H9 (cell line): ENCODE measurements around the gene NMU. TPM values are rescaled to one million over a fixed set of nuclear protein-coding genes. Genes with fewer than 3 reads are reported as not detected.

Experiments used
- DNase-seq: peaks from one replicate; pipeline ENCODE4 v3.0.0-alpha.2; 2017
- H2AFZ ChIP-seq: one replicate; pipeline ENCODE4 v1.6.1; 2013; ENCODE audit warnings: mild to moderate bottlenecking, low read length, control low read depth, moderate library complexity
- H2AK5ac ChIP-seq: 2 replicates; pipeline ENCODE4 v1.6.1; 2013; ENCODE audit warnings: low read length, control low read depth, mixed read lengths; ENCODE audit not compliant: insufficient read length
- H2BK120ac ChIP-seq: one replicate; pipeline ENCODE4 v1.6.1; 2013; ENCODE audit warnings: low read depth, mild to moderate bottlenecking, low read length, control low read depth, inconsistent platforms; ENCODE audit not compliant: poor library complexity, severe bottlenecking
- H2BK12ac ChIP-seq: 2 replicates; pipeline ENCODE4 v1.6.1; 2013; ENCODE audit warnings: low read length, control low read depth, mixed read lengths, low read depth; ENCODE audit not compliant: insufficient read length
- H2BK15ac ChIP-seq: 2 replicates; pipeline ENCODE4 v1.6.1; 2013; ENCODE audit warnings: low read depth, low read length, control low read depth
- H2BK20ac ChIP-seq: one replicate; pipeline ENCODE4 v1.6.1; 2013; ENCODE audit warnings: low read depth, mild to moderate bottlenecking, low read length, control low read depth, inconsistent platforms; ENCODE audit not compliant: poor library complexity, severe bottlenecking
- H2BK5ac ChIP-seq: 2 replicates; pipeline ENCODE4 v1.6.1; 2013; ENCODE audit warnings: low read length, control low read depth, mixed read lengths; ENCODE audit not compliant: insufficient read length
- H3K14ac ChIP-seq: 2 replicates; pipeline ENCODE4 v1.6.1; 2013; ENCODE audit warnings: low read length, control low read depth; ENCODE audit not compliant: insufficient read depth
- H3K18ac ChIP-seq: 2 replicates; pipeline ENCODE4 v1.6.1; 2013; ENCODE audit warnings: low read depth, mild to moderate bottlenecking, mixed read lengths, low read length, control low read depth; ENCODE audit not compliant: insufficient read length
- H3K23ac ChIP-seq: 2 replicates; pipeline ENCODE4 v1.6.1; 2013; ENCODE audit warnings: low read length, control low read depth, mixed read lengths, low read depth; ENCODE audit not compliant: insufficient read length
- H3K23me2 ChIP-seq: 2 replicates; pipeline ENCODE4 v1.6.1; 2013; ENCODE audit warnings: low read depth, mild to moderate bottlenecking, mixed read lengths, low read length, control low read depth; ENCODE audit not compliant: insufficient read length, poor library complexity, severe bottlenecking
- H3K27ac ChIP-seq: 2 replicates; pipeline ENCODE4 v1.5.1; 2013; ENCODE audit warnings: low read length, control low read depth, mixed read lengths, low read depth; ENCODE audit not compliant: insufficient read length
- H3K27me3 ChIP-seq: 2 replicates; pipeline ENCODE4 v1.6.1; 2013; ENCODE audit warnings: low read length, control low read depth, inconsistent platforms; ENCODE audit not compliant: insufficient read depth
- H3K4ac ChIP-seq: 2 replicates; pipeline ENCODE4 v1.6.1; 2013; ENCODE audit warnings: low read depth, mild to moderate bottlenecking, control low read depth, inconsistent platforms, low read length, moderate library complexity
- H3K4me1 ChIP-seq: 2 replicates; pipeline ENCODE4 v1.6.1; 2013; ENCODE audit warnings: low read length, control low read depth, inconsistent platforms; ENCODE audit not compliant: insufficient read depth
- H3K4me2 ChIP-seq: 2 replicates; pipeline ENCODE4 v1.6.1; 2013; ENCODE audit warnings: low read length, control low read depth, mixed read lengths; ENCODE audit not compliant: insufficient read length, insufficient read depth
- H3K56ac ChIP-seq: 2 replicates; pipeline ENCODE4 v1.6.1; 2013; ENCODE audit warnings: low read depth, mild to moderate bottlenecking, mixed read lengths, low read length, control low read depth; ENCODE audit not compliant: insufficient read length
- H3K79me1 ChIP-seq: 2 replicates; pipeline ENCODE4 v1.6.1; 2013; ENCODE audit warnings: low read depth, mild to moderate bottlenecking, moderate library complexity, low read length, control low read depth, inconsistent platforms; ENCODE audit not compliant: insufficient read depth, poor library complexity, severe bottlenecking
- H3K79me2 ChIP-seq: 2 replicates; pipeline ENCODE4 v1.6.1; 2013; ENCODE audit warnings: low read length, control low read depth, inconsistent platforms; ENCODE audit not compliant: insufficient read depth
- H3K9ac ChIP-seq: 2 replicates; pipeline ENCODE4 v1.6.1; 2013; ENCODE audit warnings: low read length, control low read depth, mixed read lengths; ENCODE audit not compliant: insufficient read length; ENCODE audit errors: extremely low read depth
- H3K9me3 ChIP-seq: one replicate; pipeline ENCODE4 v1.6.1; 2013; ENCODE audit warnings: low read depth, low read length, inconsistent platforms; ENCODE audit not compliant: control insufficient read depth
- H3T11ph ChIP-seq: one replicate; pipeline ENCODE4 v1.6.1; 2013; ENCODE audit warnings: mild to moderate bottlenecking, low read length, control low read depth, inconsistent platforms
- H4K20me1 ChIP-seq: one replicate; pipeline ENCODE4 v1.6.1; 2013; ENCODE audit not compliant: control insufficient read depth, insufficient read length, insufficient read depth
- H4K5ac ChIP-seq: 2 replicates; pipeline ENCODE4 v1.6.1; 2013; ENCODE audit warnings: low read depth, mild to moderate bottlenecking, mixed read lengths, low read length, control low read depth; ENCODE audit not compliant: insufficient read length
- H4K8ac ChIP-seq: replicated peaks from 2 replicates; pipeline ENCODE4 v1.6.1; 2013; ENCODE audit warnings: low read length, control low read depth, mixed read lengths, low read depth; ENCODE audit not compliant: insufficient read length
- H4K91ac ChIP-seq: 2 replicates; pipeline ENCODE4 v1.6.1; 2013; ENCODE audit warnings: low read depth, mild to moderate bottlenecking, moderate library complexity, mixed read lengths, low read length, control low read depth; ENCODE audit not compliant: insufficient read length
- H3K27ac Mint-ChIP-seq, 3 experiments: 2 replicates in 2 of 3; 3 replicates in 1 of 3; pipeline ENCODE4 v1.8.0; 2020 to 2021; ENCODE audit warnings: mixed read lengths in 3 of 3, mild to moderate bottlenecking in 1 of 3, moderate library complexity in 1 of 3
- H3K27me3 Mint-ChIP-seq: 2 replicates; pipeline ENCODE4 v1.8.0; 2021; ENCODE audit warnings: low read depth, mild to moderate bottlenecking, moderate library complexity, mixed read lengths
- H3K36me3 Mint-ChIP-seq, 3 experiments: 2 replicates in 2 of 3; 3 replicates in 1 of 3; pipeline ENCODE4 v1.8.0; 2020 to 2021; ENCODE audit warnings: low read depth in 3 of 3, mixed read lengths in 3 of 3; ENCODE audit not compliant: insufficient read depth in 1 of 3
- H3K4me1 Mint-ChIP-seq, 2 experiments: 2 replicates each; pipeline ENCODE4 v1.8.0; 2020; ENCODE audit warnings: mixed read lengths in 2 of 2
- H3K4me3 Mint-ChIP-seq, 2 experiments: 2 replicates in 1 of 2; 3 replicates in 1 of 2; pipeline ENCODE4 v1.8.0; 2020 to 2021; ENCODE audit warnings: mild to moderate bottlenecking in 2 of 2, mixed read lengths in 2 of 2, moderate library complexity in 1 of 2
- H3K9me3 Mint-ChIP-seq, 2 experiments: 2 replicates in 1 of 2; 3 replicates in 1 of 2; pipeline ENCODE4 v1.8.0; 2020; ENCODE audit warnings: mild to moderate bottlenecking in 2 of 2, mixed read lengths in 2 of 2, moderate library complexity in 1 of 2
- CTCF ChIP-seq: fragments of 200-600 bp; sonication (generic); conservative IDR thresholded peaks from 3 replicates; pipeline ENCODE4 v1.8.0; 2021; ENCODE audit warnings: antibody characterized with exemption, mild to moderate bottlenecking
- WGBS: extraction: QIAGEN DNeasy Blood & Tissue Kit; methylation state at CpG from one replicate; pipeline ENCODE4 v1.1.7; 2013; ENCODE audit warnings: missing lambda C conversion rate, low lambda C conversion rate, mixed read lengths; ENCODE audit not compliant: insufficient read length; ENCODE audit errors: extremely low coverage; 5-methylcytosine and 5-hydroxymethylcytosine counted together
- total RNA-seq: library from RNA; stranded (reverse); gene quantifications from 2 replicates; pipeline ENCODE4 v1.2.1, GENCODE V29; 2021

Gene NMU
- total RNA-seq, 1 experiment from 2014 or later = 12.9 TPM

GRCh38 chr4:55615008-55615407, 21.1 kb downstream of the NMU start:
- peaks cover 0 to 9% (median 7%) of the 10 kb centered on the region in 3 experiments; a peak in 3 of 7 replicates for H3K36me3 Mint-ChIP-seq
- no peak overlapping the region for H2BK15ac ChIP-seq
- H3K18ac ChIP-seq = no peak overlapping the region
- no peaks in the 10 kb centered on the region for H4K20me1 ChIP-seq
- TF ChIP-seq CTCF = no peak
- H3K4me1 ChIP-seq = no peaks in the 10 kb centered on the region
- H2AK5ac ChIP-seq = no peak overlapping the region
- H2BK12ac ChIP-seq = no peak overlapping the region
- H3K14ac ChIP-seq = no peak overlapping the region
- no peak overlapping the region for H3K4ac ChIP-seq
- no peaks in the 10 kb centered on the region for H3K79me2 ChIP-seq
- H3K23me2 ChIP-seq = no peaks in the 10 kb centered on the region
- H2AFZ ChIP-seq = no peak overlapping the region
- DNase-seq = no peak
- peaks cover 0 to 8% of the 10 kb centered on the region in 2 experiments; a peak in 1 of 5 replicates for H3K9me3 Mint-ChIP-seq
- no peak overlapping the region for H2BK120ac ChIP-seq
- peaks cover 2 to 12% of the 10 kb centered on the region in 2 experiments; a peak in 3 of 4 replicates for H3K4me1 Mint-ChIP-seq
- H2BK20ac ChIP-seq = no peak overlapping the region
- no peak overlapping the region for H4K5ac ChIP-seq
- no peak overlapping the region for H3K56ac ChIP-seq
- H3K9ac ChIP-seq = no peak overlapping the region
- H4K91ac ChIP-seq = no peak overlapping the region
- no peak overlapping the region for H3K23ac ChIP-seq
- H3T11ph ChIP-seq = no peak overlapping the region
- no peaks in the 10 kb centered on the region; the same call in 1 of the 2 replicates for H3K27me3 Mint-ChIP-seq
- no peak overlapping the region for H3K27ac Mint-ChIP-seq
- no peak overlapping the region for H4K8ac ChIP-seq
- H3K4me2 ChIP-seq = no peak overlapping the region
- no peak overlapping the region for H3K27ac ChIP-seq
- H3K27me3 ChIP-seq = no peaks in the 10 kb centered on the region
- no CpG with 5 or more reads among the region's 3 CpGs for WGBS
- H3K4me3 Mint-ChIP-seq = no peak overlapping the region
- H3K79me1 ChIP-seq = no peaks in the 10 kb centered on the region
- no peak overlapping the region for H2BK5ac ChIP-seq
- H3K9me3 ChIP-seq = no peaks in the 10 kb centered on the region
